ENCODE results near the gene CREBL2.
"Not testable (repeated sequence)": the region's sequence is repeated elsewhere in the genome, so short reads cannot be mapped to it uniquely, and the experiment has no call there.

The CREBL2 gene

DNA sequence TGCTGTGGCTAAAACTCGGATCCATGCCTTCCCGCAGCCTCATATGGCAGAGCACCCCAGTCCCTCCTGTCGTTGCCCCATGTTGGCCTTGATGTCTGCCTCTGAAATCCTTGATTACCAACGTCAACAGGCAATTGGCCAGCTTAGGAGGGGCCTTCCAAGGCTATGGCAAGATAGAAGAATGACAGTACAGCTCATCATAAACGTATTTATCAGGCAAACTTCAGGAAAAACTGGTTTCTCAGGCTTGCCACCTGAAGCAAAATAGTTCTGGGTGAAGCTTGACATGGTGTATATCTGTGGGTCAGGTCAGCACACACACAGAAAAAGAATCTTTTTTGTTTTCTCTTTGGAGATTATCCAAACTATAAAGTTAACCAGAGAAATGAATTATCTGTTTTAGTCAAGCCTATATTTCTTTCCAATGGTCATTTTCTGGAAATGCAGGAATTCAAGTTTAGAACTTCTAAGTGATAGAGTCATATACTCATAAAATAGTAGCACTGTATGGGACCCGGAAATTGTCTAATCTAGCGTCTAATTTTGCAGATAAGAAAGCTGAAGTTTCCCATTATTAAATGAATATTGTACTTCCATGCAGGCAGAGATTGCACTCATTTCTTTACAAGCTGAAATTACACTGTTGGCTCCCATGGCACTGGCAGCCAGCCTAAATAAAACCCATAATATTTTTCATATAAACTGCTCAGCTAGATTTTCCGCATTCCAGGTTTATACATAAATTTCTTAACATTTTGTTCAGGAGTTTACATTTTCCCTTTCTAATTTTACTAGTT lies 24.6 kb upstream of the CREBL2 start:
- Histone ChIP-seq H3K4me3 (ENCODE audit: control insufficient read depth in 1 of 7, extremely low read depth in 1 of 7, insufficient read depth in 4 of 7, low read depth in 2 of 7, low read length in 6 of 7) (no peak overlapping the region), H3K27me3 (replicated peaks in 2 of 5; ENCODE audit: control insufficient read depth in 4 of 5, insufficient read depth in 5 of 5, low read length in 4 of 5) (no peaks in the 10 kb centered on the region), H3K27ac (ENCODE audit: insufficient read depth in 1 of 2, low read depth in 1 of 2, low read length in 2 of 2, poor library complexity in 1 of 2, severe bottlenecking in 2 of 2) (no peak overlapping the region), H3K9me3 (ENCODE audit: control extremely low read depth in 1 of 5, control insufficient read depth in 4 of 5, insufficient read depth in 2 of 5, low read depth in 1 of 5, low read length in 4 of 5) (no peaks in the 10 kb centered on the region), H3K36me3 (ENCODE audit: control insufficient read depth in 4 of 4, insufficient read depth in 4 of 4, low read length in 3 of 4) (no peaks in the 10 kb centered on the region), H3K4me1 (ENCODE audit: control extremely low read depth in 1 of 4, control insufficient read depth in 4 of 4, insufficient read depth in 4 of 4, low read length in 3 of 4) (no peaks in the 10 kb centered on the region)
- ChIA-PET POLR2A (no interaction called here), CTCF (interaction anchor here (1.4 kb wide), 1 partner anchor 59 kb away, joined by 3 read pairs; no protein-coding TSS in a partner anchor)
- DNase-seq, result no peak
- WGBS (ENCODE audit: insufficient coverage), result 96% methylated on average over 3 of the region's 8 CpGs

DNA sequence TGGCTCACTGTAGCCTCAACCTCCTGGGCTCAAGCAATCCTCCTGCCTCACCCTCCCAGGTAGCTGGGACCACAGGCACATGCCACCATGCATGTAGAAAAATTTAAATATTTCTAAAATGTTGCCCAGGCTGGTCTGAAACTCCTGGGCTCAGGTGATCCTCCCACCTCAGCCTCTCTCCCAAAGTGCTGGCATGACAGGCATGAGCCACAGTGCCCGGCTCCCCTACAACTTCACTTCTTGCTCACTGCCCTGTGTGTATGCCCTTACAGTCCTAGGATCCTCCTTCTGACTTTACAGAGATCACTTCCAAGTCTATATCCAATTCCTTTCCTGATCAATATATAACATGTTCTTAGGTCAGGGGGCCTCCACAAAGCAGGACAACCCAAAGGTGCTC lies 23.8 kb upstream of the CREBL2 start:
- Histone ChIP-seq H3K9me3 (ENCODE audit: control extremely low read depth in 1 of 5, control insufficient read depth in 4 of 5, insufficient read depth in 2 of 5, low read depth in 1 of 5, low read length in 4 of 5) (no peaks in the 10 kb centered on the region), H3K36me3 (ENCODE audit: control insufficient read depth in 4 of 4, insufficient read depth in 4 of 4, low read length in 3 of 4) (no peaks in the 10 kb centered on the region), H3K4me1 (ENCODE audit: control extremely low read depth in 1 of 4, control insufficient read depth in 4 of 4, insufficient read depth in 4 of 4, low read length in 3 of 4) (peaks cover 0 to 2% (median 0%) of the 10 kb centered on the region in 4 experiments), H3K4me3 (ENCODE audit: control insufficient read depth in 1 of 7, extremely low read depth in 1 of 7, insufficient read depth in 4 of 7, low read depth in 2 of 7, low read length in 6 of 7) (no peak overlapping the region), H3K27ac (ENCODE audit: insufficient read depth in 1 of 2, low read depth in 1 of 2, low read length in 2 of 2, poor library complexity in 1 of 2, severe bottlenecking in 2 of 2) (no peak overlapping the region), H3K27me3 (replicated peaks in 2 of 5; ENCODE audit: control insufficient read depth in 4 of 5, insufficient read depth in 5 of 5, low read length in 4 of 5) (no peaks in the 10 kb centered on the region)
- ChIA-PET POLR2A (no interaction called here), CTCF (interaction anchor here (0.7 to 1.1 kb wide), 2 partner anchors 18 to 23 kb away, joined by 3 to 4 read pairs; no protein-coding TSS in a partner anchor)
- no peak for DNase-seq
- 100% methylated on average over 1 of the region's 1 CpG for WGBS (ENCODE audit: insufficient coverage)

DNA sequence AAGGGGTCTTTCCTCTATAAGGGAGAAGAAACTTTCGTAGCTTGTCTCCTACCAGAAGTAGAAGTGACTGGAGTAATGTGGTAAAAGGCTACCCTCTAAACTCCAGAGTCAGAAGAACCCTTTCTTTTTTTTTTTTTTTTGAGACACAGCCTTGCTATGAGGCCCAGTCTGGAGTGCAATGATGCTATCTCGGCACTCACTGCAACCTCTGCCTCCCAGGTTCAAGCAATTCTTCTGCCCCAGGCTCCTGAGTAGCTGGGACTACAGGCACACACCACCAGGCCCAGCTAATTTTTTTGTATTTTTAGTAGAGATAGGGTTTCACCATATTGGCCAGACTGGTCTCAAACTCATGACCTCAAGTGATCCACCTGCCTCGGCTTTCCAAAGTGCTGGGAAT lies 23.2 kb upstream of the CREBL2 start:
- H3K36me3 ChIP-seq (ENCODE audit: control insufficient read depth in 4 of 4, insufficient read depth in 4 of 4, low read length in 3 of 4); H3K4me3 ChIP-seq (ENCODE audit: control insufficient read depth in 1 of 7, extremely low read depth in 1 of 7, insufficient read depth in 4 of 7, low read depth in 2 of 7, low read length in 6 of 7); H3K9me3 ChIP-seq (ENCODE audit: control extremely low read depth in 1 of 5, control insufficient read depth in 4 of 5, insufficient read depth in 2 of 5, low read depth in 1 of 5, low read length in 4 of 5); H3K27ac ChIP-seq (ENCODE audit: insufficient read depth in 1 of 2, low read depth in 1 of 2, low read length in 2 of 2, poor library complexity in 1 of 2, severe bottlenecking in 2 of 2); H3K27me3 ChIP-seq (replicated peaks in 2 of 5; ENCODE audit: control insufficient read depth in 4 of 5, insufficient read depth in 5 of 5, low read length in 4 of 5); DNase-seq; POLR2A ChIA-PET; H3K4me1 ChIP-seq (ENCODE audit: control extremely low read depth in 1 of 4, control insufficient read depth in 4 of 4, insufficient read depth in 4 of 4, low read length in 3 of 4): not testable (repeated sequence)
- WGBS (ENCODE audit: insufficient coverage), result 100% methylated on average over 2 of the region's 3 CpGs
- CTCF ChIA-PET, result interaction anchor here (0.7 to 1.1 kb wide), 2 partner anchors 19 to 24 kb away, joined by 3 to 4 read pairs; no protein-coding TSS in a partner anchor

DNA sequence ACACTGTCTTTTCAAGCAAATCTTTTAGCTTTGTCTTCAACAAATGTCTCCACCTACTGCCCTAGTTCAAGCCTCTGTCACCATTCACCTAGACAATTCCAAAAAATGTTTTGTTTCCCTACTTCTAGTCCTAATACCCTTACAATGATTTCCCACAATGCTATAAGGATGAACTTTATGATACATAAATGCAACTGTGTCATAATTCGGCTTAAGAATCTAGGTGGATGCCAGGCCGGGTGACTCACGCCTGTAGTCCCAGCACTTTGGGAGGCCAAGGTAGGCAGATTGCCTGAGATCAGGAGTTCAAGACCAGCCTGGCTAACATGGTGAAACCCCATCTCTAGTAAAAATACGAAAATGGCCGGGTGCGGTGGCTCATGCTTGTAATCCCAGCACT lies 20.7 kb upstream of the CREBL2 start:
- ChIA-PET POLR2A (no interaction called here), CTCF (no interaction called here)
- WGBS (ENCODE audit: insufficient coverage), result 97% methylated on average over 6 of the region's 6 CpGs
- Histone ChIP-seq H3K4me1 (ENCODE audit: control extremely low read depth in 1 of 4, control insufficient read depth in 4 of 4, insufficient read depth in 4 of 4, low read length in 3 of 4) (peaks cover 0 to 2% (median 0%) of the 10 kb centered on the region in 4 experiments), H3K27ac (ENCODE audit: insufficient read depth in 1 of 2, low read depth in 1 of 2, low read length in 2 of 2, poor library complexity in 1 of 2, severe bottlenecking in 2 of 2) (no peak overlapping the region), H3K36me3 (ENCODE audit: control insufficient read depth in 4 of 4, insufficient read depth in 4 of 4, low read length in 3 of 4) (no peaks in the 10 kb centered on the region), H3K4me3 (ENCODE audit: control insufficient read depth in 1 of 7, extremely low read depth in 1 of 7, insufficient read depth in 4 of 7, low read depth in 2 of 7, low read length in 6 of 7) (no peak overlapping the region), H3K9me3 (ENCODE audit: control extremely low read depth in 1 of 5, control insufficient read depth in 4 of 5, insufficient read depth in 2 of 5, low read depth in 1 of 5, low read length in 4 of 5) (no peaks in the 10 kb centered on the region), H3K27me3 (replicated peaks in 2 of 5; ENCODE audit: control insufficient read depth in 4 of 5, insufficient read depth in 5 of 5, low read length in 4 of 5) (no peaks in the 10 kb centered on the region)
- DNase-seq, result no peak

DNA sequence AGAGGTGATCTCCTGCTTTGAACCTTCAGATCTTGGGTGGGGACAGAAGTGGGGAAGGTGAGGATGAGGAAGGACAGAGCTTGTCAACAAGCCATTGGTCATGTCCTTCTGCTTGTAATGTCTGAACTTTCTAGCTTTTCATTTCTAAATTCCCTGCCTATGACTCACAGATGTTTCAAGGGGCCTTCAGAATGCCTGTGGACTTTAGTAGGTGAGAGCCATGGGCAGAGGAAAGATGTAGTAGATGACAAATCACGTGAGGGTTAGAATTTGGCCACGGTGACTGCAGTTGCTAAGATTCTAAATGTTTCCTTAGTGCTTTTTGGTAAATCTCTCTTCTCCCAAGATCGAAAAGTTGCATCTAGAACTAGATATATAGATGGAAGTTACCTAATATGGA lies 18.7 kb upstream of the CREBL2 start:
- CTCF ChIA-PET, result no interaction called here
- Histone ChIP-seq H3K27ac (ENCODE audit: insufficient read depth in 1 of 2, low read depth in 1 of 2, low read length in 2 of 2, poor library complexity in 1 of 2, severe bottlenecking in 2 of 2) (no peak overlapping the region), H3K4me1 (ENCODE audit: control extremely low read depth in 1 of 4, control insufficient read depth in 4 of 4, insufficient read depth in 4 of 4, low read length in 3 of 4) (peaks cover 0 to 2% (median 0%) of the 10 kb centered on the region in 4 experiments), H3K36me3 (ENCODE audit: control insufficient read depth in 4 of 4, insufficient read depth in 4 of 4, low read length in 3 of 4) (no peaks in the 10 kb centered on the region), H3K4me3 (ENCODE audit: control insufficient read depth in 1 of 7, extremely low read depth in 1 of 7, insufficient read depth in 4 of 7, low read depth in 2 of 7, low read length in 6 of 7) (no peak overlapping the region), H3K27me3 (replicated peaks in 2 of 5; ENCODE audit: control insufficient read depth in 4 of 5, insufficient read depth in 5 of 5, low read length in 4 of 5) (no peaks in the 10 kb centered on the region), H3K9me3 (ENCODE audit: control extremely low read depth in 1 of 5, control insufficient read depth in 4 of 5, insufficient read depth in 2 of 5, low read depth in 1 of 5, low read length in 4 of 5) (no peaks in the 10 kb centered on the region)
- DNase-seq, result no peak
- POLR2A ChIA-PET, result no interaction called here
- 100% methylated on average over 2 of the region's 3 CpGs for WGBS (ENCODE audit: insufficient coverage)

DNA sequence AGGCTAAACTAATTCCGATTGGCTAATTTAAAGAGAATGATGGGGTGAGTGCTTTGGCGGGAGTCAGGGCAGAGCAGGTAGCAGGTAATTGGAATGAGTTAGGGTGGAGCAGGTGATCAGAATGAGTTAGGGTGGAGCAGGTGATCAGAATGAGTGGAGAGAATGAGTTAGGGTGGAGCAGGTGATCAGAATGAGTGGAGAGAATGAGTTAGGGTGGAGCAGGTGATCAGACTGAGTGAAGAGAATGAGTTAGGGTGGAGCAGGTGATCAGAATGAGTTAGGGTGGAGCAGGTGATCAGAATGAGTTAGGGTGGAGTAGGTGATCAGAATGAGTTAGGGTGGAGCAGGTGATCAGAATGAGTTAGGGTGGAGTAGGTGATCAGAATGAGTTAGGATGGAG lies 15.7 kb upstream of the CREBL2 start:
- WGBS (ENCODE audit: insufficient coverage), result no CpG with 5 or more reads among the region's 2 CpGs

DNA sequence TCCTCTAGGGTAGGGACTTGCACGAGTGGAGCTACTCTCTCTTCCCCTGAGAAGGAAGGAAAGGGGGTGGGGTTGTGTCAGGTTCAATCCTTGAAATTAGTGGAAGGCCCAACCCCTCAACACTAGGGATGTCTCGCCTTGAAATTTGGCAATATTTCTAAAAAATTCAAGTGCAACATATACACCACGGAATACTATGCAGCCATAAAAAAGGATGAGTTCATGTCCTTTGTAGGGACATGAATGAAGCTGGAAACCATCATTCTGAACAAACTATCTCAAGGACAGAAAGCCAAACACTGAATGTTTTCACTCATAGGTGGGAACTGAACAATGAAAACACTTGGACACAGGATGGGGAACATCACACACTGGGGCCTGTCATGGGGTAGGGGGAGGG lies 15.1 kb upstream of the CREBL2 start:
- POLR2A ChIA-PET; H3K4me3 ChIP-seq (ENCODE audit: control insufficient read depth in 1 of 7, extremely low read depth in 1 of 7, insufficient read depth in 4 of 7, low read depth in 2 of 7, low read length in 6 of 7); H3K9me3 ChIP-seq (ENCODE audit: control extremely low read depth in 1 of 5, control insufficient read depth in 4 of 5, insufficient read depth in 2 of 5, low read depth in 1 of 5, low read length in 4 of 5); H3K27me3 ChIP-seq (replicated peaks in 2 of 5; ENCODE audit: control insufficient read depth in 4 of 5, insufficient read depth in 5 of 5, low read length in 4 of 5); H3K36me3 ChIP-seq (ENCODE audit: control insufficient read depth in 4 of 4, insufficient read depth in 4 of 4, low read length in 3 of 4); DNase-seq; CTCF ChIA-PET; H3K4me1 ChIP-seq (ENCODE audit: control extremely low read depth in 1 of 4, control insufficient read depth in 4 of 4, insufficient read depth in 4 of 4, low read length in 3 of 4); H3K27ac ChIP-seq (ENCODE audit: insufficient read depth in 1 of 2, low read depth in 1 of 2, low read length in 2 of 2, poor library complexity in 1 of 2, severe bottlenecking in 2 of 2): not testable (repeated sequence)
- WGBS (ENCODE audit: insufficient coverage), result no CpG with 5 or more reads among the region's 3 CpGs

More for the DNA sequence above, 15.7 kb upstream of the CREBL2 start:
- DNase-seq; H3K27me3 ChIP-seq (replicated peaks in 2 of 5; ENCODE audit: control insufficient read depth in 4 of 5, insufficient read depth in 5 of 5, low read length in 4 of 5); H3K27ac ChIP-seq (ENCODE audit: insufficient read depth in 1 of 2, low read depth in 1 of 2, low read length in 2 of 2, poor library complexity in 1 of 2, severe bottlenecking in 2 of 2); CTCF ChIA-PET; POLR2A ChIA-PET; H3K4me3 ChIP-seq (ENCODE audit: control insufficient read depth in 1 of 7, extremely low read depth in 1 of 7, insufficient read depth in 4 of 7, low read depth in 2 of 7, low read length in 6 of 7); H3K9me3 ChIP-seq (ENCODE audit: control extremely low read depth in 1 of 5, control insufficient read depth in 4 of 5, insufficient read depth in 2 of 5, low read depth in 1 of 5, low read length in 4 of 5); H3K4me1 ChIP-seq (ENCODE audit: control extremely low read depth in 1 of 4, control insufficient read depth in 4 of 4, insufficient read depth in 4 of 4, low read length in 3 of 4); H3K36me3 ChIP-seq (ENCODE audit: control insufficient read depth in 4 of 4, insufficient read depth in 4 of 4, low read length in 3 of 4): not testable (repeated sequence)

Measured in common myeloid progenitor, CD34-positive (primary cell).